K562 (cell line): ENCODE data around the gene KAT7. TPM values are rescaled to one million over a fixed set of nuclear protein-coding genes. Genes with fewer than 3 reads are reported as not detected.

Experiments
- ATAC-seq: fragments of 200-7000 bp; cut with Tn5 transposase; 3 replicates; pipeline ENCODE4 v1.9.1; 2020; ENCODE audit warnings: moderate library complexity
- BruUV-seq: library from RNA; stranded (reverse); fragments of 400-500 nt; replicated peaks from 2 replicates; lab custom pipeline; 2021; lab: Mats Ljungman, UMichigan
- CTCF ChIA-PET: fragments of 300-600 bp; formaldehyde crosslinking; extraction: SDS; loops from one replicate; lab custom pipeline; 2021; ENCODE audit warnings: low intra/inter-chr PET ratio; lab: Yijun Ruan, JAX
- POLR2A ChIA-PET: fragments of 300-600, 350-650 bp; sonication (Branson Sonifier 250); formaldehyde crosslinking; extraction: SDS; loops from one replicate; lab custom pipeline; 2021; ENCODE audit warnings: antibody characterized with exemption, inconsistent platforms; lab: Yijun Ruan, JAX
- DNase-seq, 4 experiments: peaks; one replicate each; pipeline versions ENCODE4 v3.0.0 to v3.0.0-alpha.2; 2011 to 2018; ENCODE audit warnings: low spot score in 3 of 4, mixed read lengths in 3 of 4; ENCODE audit errors: extremely low read depth in 1 of 4
- FAIRE-seq: peaks from 2 replicates; lab custom pipeline; 2011; peaks lifted over from hg19 to GRCh38; lab: Jason Lieb, UNC
- H2AFZ ChIP-seq: 2 replicates; pipeline ENCODE4 v1.6.0; 2011; ENCODE audit warnings: low read depth, low read length, control low read depth, inconsistent platforms
- H3K27ac ChIP-seq: fragments of 200-600 bp; 3 replicates; pipeline ENCODE4 v1.8.0; 2011; ENCODE audit warnings: low read depth, mild to moderate bottlenecking, control low read depth, inconsistent platforms, low read length, moderate library complexity, mixed read lengths; ENCODE audit errors: extremely low read depth
- H3K27me3 ChIP-seq, 2 experiments: fragments of 300-600 bp in 1 of 2; 2 replicates in 1 of 2; 3 replicates in 1 of 2; pipeline versions ENCODE4 v1.6.0 to v1.8.0; 2011; ENCODE audit warnings: inconsistent platforms in 2 of 2, low read length in 2 of 2, mild to moderate bottlenecking in 1 of 2, mixed read lengths in 1 of 2, moderate library complexity in 1 of 2; ENCODE audit not compliant: control insufficient read depth in 2 of 2, insufficient read depth in 2 of 2
- H3K36me3 ChIP-seq: fragments of 300-600 bp; 3 replicates; pipeline ENCODE4 v1.8.0; 2011; ENCODE audit warnings: mild to moderate bottlenecking, low read length, inconsistent platforms; ENCODE audit not compliant: control insufficient read depth, insufficient read depth
- H3K4me1 ChIP-seq, 2 experiments: fragments of 200-600 bp in 1 of 2; replicated peaks in 1 of 2; 2 replicates in 1 of 2; 3 replicates in 1 of 2; pipeline versions ENCODE4 v1.5.1 to v1.8.0; 2011; ENCODE audit warnings: inconsistent platforms in 2 of 2, low read length in 2 of 2, mild to moderate bottlenecking in 1 of 2, mixed read lengths in 1 of 2, moderate library complexity in 1 of 2; ENCODE audit not compliant: control insufficient read depth in 2 of 2, insufficient read depth in 2 of 2
- H3K4me2 ChIP-seq: 2 replicates; pipeline ENCODE4 v1.6.1; 2011; ENCODE audit warnings: low read length, control low read depth, inconsistent platforms, mixed read lengths; ENCODE audit not compliant: insufficient read depth
- H3K4me3 ChIP-seq: fragments of 200-600 bp; sonication (generic), shearing (Covaris generic); 2 replicates; pipeline ENCODE4 v1.5.1; 2016; ENCODE audit warnings: control low read depth, inconsistent platforms
- H3K79me2 ChIP-seq: fragments of 200-600 bp; 3 replicates; pipeline ENCODE4 v1.8.0; 2011; ENCODE audit warnings: low read length, inconsistent platforms; ENCODE audit not compliant: control insufficient read depth, insufficient read depth
- H3K9ac ChIP-seq, 2 experiments: 2 replicates each; pipeline versions ENCODE4 v1.6.0 to v1.6.1; 2011; ENCODE audit warnings: low read depth in 2 of 2, low read length in 2 of 2, control low read depth in 1 of 2, inconsistent platforms in 1 of 2, mild to moderate bottlenecking in 1 of 2, mixed read lengths in 1 of 2; ENCODE audit not compliant: insufficient read depth in 1 of 2
- H3K9me1 ChIP-seq: one replicate; pipeline ENCODE4 v1.6.0; 2011; ENCODE audit warnings: inconsistent platforms, mild to moderate bottlenecking, low read length, moderate library complexity; ENCODE audit not compliant: control insufficient read depth, insufficient read depth
- H3K9me3 ChIP-seq: replicated peaks from 2 replicates; pipeline ENCODE4 v1.5.1; 2011; ENCODE audit warnings: low read depth, low read length, inconsistent platforms; ENCODE audit not compliant: control insufficient read depth, insufficient read depth
- H4K20me1 ChIP-seq: replicated peaks from 2 replicates; pipeline ENCODE4 v1.6.1; 2011; ENCODE audit warnings: low read length, inconsistent platforms, mixed read lengths; ENCODE audit not compliant: control insufficient read depth, insufficient read depth
- DMBX1 ChIP-seq: fragments of 250-450 bp; sonication (Bioruptor Pico); IDR thresholded peaks from 2 replicates; pipeline ENCODE4 v1.8.0; 2022; ENCODE audit warnings: inconsistent platforms, mild to moderate bottlenecking, moderate library complexity, borderline replicate concordance
- HLTF ChIP-seq: fragments of 450-650 bp; IDR thresholded peaks from 2 replicates; pipeline ENCODE4 v1.6.1; 2016
- IFI16 ChIP-seq: fragments of 250-450 bp; sonication (Bioruptor Pico); IDR thresholded peaks from 2 replicates; pipeline ENCODE4 v2.1.2; 2022; ENCODE audit warnings: mild to moderate bottlenecking, inconsistent platforms
- KHSRP ChIP-seq: fragments of 450-650 bp; IDR thresholded peaks from 2 replicates; pipeline ENCODE4 v1.6.1; 2017
- NCOR1 ChIP-seq: fragments of 450-650 bp; IDR thresholded peaks from 2 replicates; pipeline ENCODE4 v1.6.1; 2016; ENCODE audit warnings: mild to moderate bottlenecking, moderate library complexity
- PPARD ChIP-seq: fragments of 250-450 bp; sonication (Bioruptor Pico); IDR thresholded peaks from 2 replicates; pipeline ENCODE4 v1.8.0; 2022; ENCODE audit warnings: inconsistent platforms, mild to moderate bottlenecking, moderate library complexity
- RAD21 ChIP-seq, 2 experiments: fragments of 250-450 bp in 1 of 2; fragments of 450-650 bp in 1 of 2; sonication (Bioruptor Pico) in 1 of 2; formaldehyde crosslinking in 1 of 2; IDR thresholded peaks in 1 of 2; conservative IDR thresholded peaks in 1 of 2; 2 replicates each; pipeline versions ENCODE4 v1.4.0 to v1.8.0; 2020 to 2022; ENCODE audit warnings: mild to moderate bottlenecking in 2 of 2, moderate library complexity in 1 of 2
- RB1 ChIP-seq: fragments of 450-650 bp; IDR thresholded peaks from 2 replicates; pipeline ENCODE4 v1.6.1; 2017; ENCODE audit warnings: low read depth, mild to moderate bottlenecking
- RBM14 ChIP-seq: fragments of 200-400 bp; formaldehyde crosslinking; IDR thresholded peaks from 2 replicates; pipeline ENCODE4 v1.6.1; 2018; ENCODE audit warnings: low read depth, mild to moderate bottlenecking, low read length, moderate library complexity, borderline replicate concordance; ENCODE audit not compliant: insufficient read depth
- XRCC4 ChIP-seq: IDR thresholded peaks from one replicate; pipeline ENCODE4 v1.6.1; 2011; ENCODE audit not compliant: insufficient read depth, insufficient read length; ENCODE audit errors: extremely low read depth
- ZNF274 ChIP-seq: IDR thresholded peaks from 2 replicates; pipeline ENCODE4 v1.6.1; 2011; ENCODE audit warnings: low read depth, mild to moderate bottlenecking, low read length, moderate library complexity, borderline replicate concordance
- ZNF324 ChIP-seq: fragments of 250-450 bp; sonication (Bioruptor Pico); IDR thresholded peaks from 2 replicates; pipeline ENCODE4 v1.4.0; 2020; ENCODE audit warnings: mild to moderate bottlenecking
- ZNF830 ChIP-seq: fragments of 250-450 bp; sonication (Bioruptor Pico); IDR thresholded peaks from 2 replicates; pipeline ENCODE4 v1.5.0; 2021; ENCODE audit warnings: mild to moderate bottlenecking
- WGBS: fragments of 100-300 bp; shearing (Covaris generic); methylation state at CpG from one replicate; pipeline ENCODE4 v1.1.6; 2016; ENCODE audit warnings: low coverage, mixed read lengths; ENCODE audit not compliant: insufficient coverage; ENCODE audit errors: missing lambda C conversion rate; 5-methylcytosine and 5-hydroxymethylcytosine counted together
- in situ Hi-C: fragments of 300-500 bp; cut with MboI; formaldehyde crosslinking; loops from 4 replicates; pipeline ENCODE4 v1.15.0; 2018; ENCODE audit warnings: inconsistent platforms, mixed read lengths
- intact Hi-C: fragments of 100-400 bp; cut with micrococcal nuclease; formaldehyde crosslinking; loops from 2 replicates; pipeline ENCODE4 v1.14.2; 2022
- polyA plus RNA-seq, 8 experiments: library from polyadenylated mRNA; depleted of rRNA in 4 of 8; stranded (reverse) in 5 of 8; unstranded in 3 of 8; fragments of >200 nt; fragmentation: Nextera tagmentation in 2 of 8; fragmentation: Illumina TruSeq in 1 of 8; extraction: Ambion mirVana in 2 of 8; extraction: Trizol in 1 of 8; gene quantifications; 2 replicates each; pipeline versions ENCODE4 v1.2.1 to v1.2.3, GENCODE V29; 2011 to 2014; ENCODE audit warnings: inconsistent platforms in 1 of 8, missing spikeins in 1 of 8
- total RNA-seq, 7 experiments: library from RNA; depleted of rRNA in 6 of 7; stranded (reverse); fragments of >200 nt in 6 of 7; fragmentation: Illumina TruSeq in 2 of 7; extraction: Trizol in 2 of 7; gene quantifications; 2 replicates each; pipeline versions ENCODE4 v1.2.1 to v1.2.3, GENCODE V29; 2011 to 2021; ENCODE audit warnings: low replicate concordance in 1 of 7
- TF ChIP-seq, protein P1 (sequence below): fragments of 250-450 bp; sonication (Bioruptor Pico); IDR thresholded peaks from 2 replicates; pipeline ENCODE4 v1.5.0; 2021

Gene KAT7
- total and polyA plus RNA-seq, 9 of the 15 experiments (the other 6 are each of a cell fraction or from before 2014, with no cell fraction given), result 10.8 to 57.3 (median 34.8) TPM

- no peak overlapping the region for H3K27ac ChIP-seq
- H3K4me3 ChIP-seq, result no peak overlapping the region
- in situ Hi-C loops (no loop called here), intact Hi-C loops (no loop called here)
- BruUV-seq, result no TSS peak
- no peaks in the 10 kb centered on the region for H3K9me1 ChIP-seq
- no peak overlapping the region for H3K9ac ChIP-seq
- H4K20me1 ChIP-seq, result no peaks in the 10 kb centered on the region
- no peak overlapping the region for H3K4me2 ChIP-seq
- H3K36me3 ChIP-seq, result no peaks in the 10 kb centered on the region
- 24% methylated on average over 2 of the region's 2 CpGs for WGBS
- no peaks in the 10 kb centered on the region for H3K27me3 ChIP-seq
- DNase-seq (no peak), FAIRE-seq (no peak), ATAC-seq (no peak)
- H3K79me2 ChIP-seq, result no peaks in the 10 kb centered on the region
- ChIA-PET POLR2A (interaction anchor here (0.7 to 2.3 kb wide), 3 partner anchors 11 to 1028 kb away, joined by 4 to 19 read pairs (median 9); partner anchors contain the start of genes FAM117A and KAT7), CTCF (no interaction called here)
- TF ChIP-seq DMBX1 (no peak), PPARD (no peak), RAD21 (CRISPR knock-in tag; conservative IDR thresholded peaks at IDR 0.05 in 1 of 2, IDR thresholded peaks at IDR 0.05 in 1 of 2) (no peak), RBM14 (no peak), RB1 (no peak), KHSRP (no peak), XRCC4 (no peak), ZNF324 (no peak), NCOR1 (no peak), ZNF830 (no peak), HLTF (no peak), IFI16 (CRISPR knock-in tag) (no peak), ZNF274 (no peak)
- TF ChIP-seq, protein P1, sequence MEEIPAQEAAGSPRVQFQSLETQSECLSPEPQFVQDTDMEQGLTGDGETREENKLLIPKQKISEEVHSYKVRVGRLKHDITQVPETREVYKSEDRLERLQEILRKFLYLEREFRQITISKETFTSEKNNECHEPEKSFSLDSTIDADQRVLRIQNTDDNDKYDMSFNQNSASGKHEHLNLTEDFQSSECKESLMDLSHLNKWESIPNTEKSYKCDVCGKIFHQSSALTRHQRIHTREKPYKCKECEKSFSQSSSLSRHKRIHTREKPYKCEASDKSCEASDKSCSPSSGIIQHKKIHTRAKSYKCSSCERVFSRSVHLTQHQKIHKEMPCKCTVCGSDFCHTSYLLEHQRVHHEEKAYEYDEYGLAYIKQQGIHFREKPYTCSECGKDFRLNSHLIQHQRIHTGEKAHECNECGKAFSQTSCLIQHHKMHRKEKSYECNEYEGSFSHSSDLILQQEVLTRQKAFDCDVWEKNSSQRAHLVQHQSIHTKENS (CRISPR knock-in tag), result no peak
- H3K9me3 ChIP-seq, result no peaks in the 10 kb centered on the region
- no peak overlapping the region for H2AFZ ChIP-seq
- peaks cover 5 to 12% of the 10 kb centered on the region in 2 experiments; a peak in 3 of 5 replicates for H3K4me1 ChIP-seq
Measured at GRCh38 chr17:49777563-49777962, 10.9 kb upstream of the KAT7 start.
